H1 (cell line): ENCODE results near the gene FHIT. TPM values are rescaled to one million over a fixed set of nuclear protein-coding genes. Genes with fewer than 3 reads are reported as not detected.

Experiments used
- PHF8 ChIP-seq: fragments of 200-600 bp; sonication (generic); conservative IDR thresholded peaks from 2 replicates; pipeline ENCODE4 v1.7.1; 2012; ENCODE audit warnings: low read depth, mild to moderate bottlenecking, inconsistent platforms, low read length, moderate library complexity
- TCF12 ChIP-seq: IDR thresholded peaks from 2 replicates; pipeline ENCODE4 v1.6.1; 2011; ENCODE audit warnings: low read depth, mild to moderate bottlenecking, low read length
- polyA plus RNA-seq, 7 experiments: library from polyadenylated mRNA; depleted of rRNA in 3 of 7; stranded (reverse) in 5 of 7; unstranded in 2 of 7; fragments of >200 nt in 5 of 7; fragments of 200-250 nt in 2 of 7; gene quantifications; 1 replicate in 5 of 7; 2 replicates in 1 of 7; 4 replicates in 1 of 7; pipeline versions ENCODE4 v1.2.1 to v1.2.3, GENCODE V29; 2011 to 2013; ENCODE audit warnings: missing spikeins in 2 of 7, mixed read lengths in 2 of 7
- total RNA-seq: library from RNA; stranded (reverse); fragmentation: NEBNext Ultra II Directional; extraction: Animal tissue kit (Norgen Biotek cat#: 25700); gene quantifications from 2 replicates; pipeline ENCODE4 v1.2.1, GENCODE V29; 2021
- TF ChIP-seq, protein P1 (sequence below): fragments of 300-600 bp; sonication (generic); IDR thresholded peaks from 2 replicates; pipeline ENCODE4 v1.7.1; 2012; ENCODE audit warnings: low read length, moderate library complexity, mild to moderate bottlenecking, inconsistent platforms; ENCODE audit not compliant: insufficient replicate concordance

The FHIT gene
- total and polyA plus RNA-seq, 2 of the 8 experiments (the other 6 are each of a cell fraction or from before 2014, with no cell fraction given): 1.2 to 3.2 TPM

DNA sequence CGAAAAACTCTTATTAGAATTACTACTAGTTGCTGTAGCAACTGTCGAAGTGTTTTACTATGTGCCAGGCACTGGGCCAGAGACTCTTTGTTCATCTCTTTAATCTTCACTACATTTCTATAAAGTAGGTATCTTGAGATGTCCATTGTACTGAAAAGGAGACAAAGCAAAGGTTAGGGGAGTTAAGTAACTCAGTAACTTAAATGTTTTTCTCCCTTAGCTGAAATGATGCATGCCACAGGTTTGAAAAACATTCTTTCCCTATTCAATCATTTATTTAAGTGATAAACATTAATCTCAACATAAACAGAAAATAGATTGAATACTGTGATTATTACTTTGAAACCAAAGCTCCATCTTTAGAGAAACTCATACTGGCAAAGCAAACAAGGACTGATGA, 776.2 kb downstream of the FHIT start (continued):
- TF ChIP-seq, protein P1, sequence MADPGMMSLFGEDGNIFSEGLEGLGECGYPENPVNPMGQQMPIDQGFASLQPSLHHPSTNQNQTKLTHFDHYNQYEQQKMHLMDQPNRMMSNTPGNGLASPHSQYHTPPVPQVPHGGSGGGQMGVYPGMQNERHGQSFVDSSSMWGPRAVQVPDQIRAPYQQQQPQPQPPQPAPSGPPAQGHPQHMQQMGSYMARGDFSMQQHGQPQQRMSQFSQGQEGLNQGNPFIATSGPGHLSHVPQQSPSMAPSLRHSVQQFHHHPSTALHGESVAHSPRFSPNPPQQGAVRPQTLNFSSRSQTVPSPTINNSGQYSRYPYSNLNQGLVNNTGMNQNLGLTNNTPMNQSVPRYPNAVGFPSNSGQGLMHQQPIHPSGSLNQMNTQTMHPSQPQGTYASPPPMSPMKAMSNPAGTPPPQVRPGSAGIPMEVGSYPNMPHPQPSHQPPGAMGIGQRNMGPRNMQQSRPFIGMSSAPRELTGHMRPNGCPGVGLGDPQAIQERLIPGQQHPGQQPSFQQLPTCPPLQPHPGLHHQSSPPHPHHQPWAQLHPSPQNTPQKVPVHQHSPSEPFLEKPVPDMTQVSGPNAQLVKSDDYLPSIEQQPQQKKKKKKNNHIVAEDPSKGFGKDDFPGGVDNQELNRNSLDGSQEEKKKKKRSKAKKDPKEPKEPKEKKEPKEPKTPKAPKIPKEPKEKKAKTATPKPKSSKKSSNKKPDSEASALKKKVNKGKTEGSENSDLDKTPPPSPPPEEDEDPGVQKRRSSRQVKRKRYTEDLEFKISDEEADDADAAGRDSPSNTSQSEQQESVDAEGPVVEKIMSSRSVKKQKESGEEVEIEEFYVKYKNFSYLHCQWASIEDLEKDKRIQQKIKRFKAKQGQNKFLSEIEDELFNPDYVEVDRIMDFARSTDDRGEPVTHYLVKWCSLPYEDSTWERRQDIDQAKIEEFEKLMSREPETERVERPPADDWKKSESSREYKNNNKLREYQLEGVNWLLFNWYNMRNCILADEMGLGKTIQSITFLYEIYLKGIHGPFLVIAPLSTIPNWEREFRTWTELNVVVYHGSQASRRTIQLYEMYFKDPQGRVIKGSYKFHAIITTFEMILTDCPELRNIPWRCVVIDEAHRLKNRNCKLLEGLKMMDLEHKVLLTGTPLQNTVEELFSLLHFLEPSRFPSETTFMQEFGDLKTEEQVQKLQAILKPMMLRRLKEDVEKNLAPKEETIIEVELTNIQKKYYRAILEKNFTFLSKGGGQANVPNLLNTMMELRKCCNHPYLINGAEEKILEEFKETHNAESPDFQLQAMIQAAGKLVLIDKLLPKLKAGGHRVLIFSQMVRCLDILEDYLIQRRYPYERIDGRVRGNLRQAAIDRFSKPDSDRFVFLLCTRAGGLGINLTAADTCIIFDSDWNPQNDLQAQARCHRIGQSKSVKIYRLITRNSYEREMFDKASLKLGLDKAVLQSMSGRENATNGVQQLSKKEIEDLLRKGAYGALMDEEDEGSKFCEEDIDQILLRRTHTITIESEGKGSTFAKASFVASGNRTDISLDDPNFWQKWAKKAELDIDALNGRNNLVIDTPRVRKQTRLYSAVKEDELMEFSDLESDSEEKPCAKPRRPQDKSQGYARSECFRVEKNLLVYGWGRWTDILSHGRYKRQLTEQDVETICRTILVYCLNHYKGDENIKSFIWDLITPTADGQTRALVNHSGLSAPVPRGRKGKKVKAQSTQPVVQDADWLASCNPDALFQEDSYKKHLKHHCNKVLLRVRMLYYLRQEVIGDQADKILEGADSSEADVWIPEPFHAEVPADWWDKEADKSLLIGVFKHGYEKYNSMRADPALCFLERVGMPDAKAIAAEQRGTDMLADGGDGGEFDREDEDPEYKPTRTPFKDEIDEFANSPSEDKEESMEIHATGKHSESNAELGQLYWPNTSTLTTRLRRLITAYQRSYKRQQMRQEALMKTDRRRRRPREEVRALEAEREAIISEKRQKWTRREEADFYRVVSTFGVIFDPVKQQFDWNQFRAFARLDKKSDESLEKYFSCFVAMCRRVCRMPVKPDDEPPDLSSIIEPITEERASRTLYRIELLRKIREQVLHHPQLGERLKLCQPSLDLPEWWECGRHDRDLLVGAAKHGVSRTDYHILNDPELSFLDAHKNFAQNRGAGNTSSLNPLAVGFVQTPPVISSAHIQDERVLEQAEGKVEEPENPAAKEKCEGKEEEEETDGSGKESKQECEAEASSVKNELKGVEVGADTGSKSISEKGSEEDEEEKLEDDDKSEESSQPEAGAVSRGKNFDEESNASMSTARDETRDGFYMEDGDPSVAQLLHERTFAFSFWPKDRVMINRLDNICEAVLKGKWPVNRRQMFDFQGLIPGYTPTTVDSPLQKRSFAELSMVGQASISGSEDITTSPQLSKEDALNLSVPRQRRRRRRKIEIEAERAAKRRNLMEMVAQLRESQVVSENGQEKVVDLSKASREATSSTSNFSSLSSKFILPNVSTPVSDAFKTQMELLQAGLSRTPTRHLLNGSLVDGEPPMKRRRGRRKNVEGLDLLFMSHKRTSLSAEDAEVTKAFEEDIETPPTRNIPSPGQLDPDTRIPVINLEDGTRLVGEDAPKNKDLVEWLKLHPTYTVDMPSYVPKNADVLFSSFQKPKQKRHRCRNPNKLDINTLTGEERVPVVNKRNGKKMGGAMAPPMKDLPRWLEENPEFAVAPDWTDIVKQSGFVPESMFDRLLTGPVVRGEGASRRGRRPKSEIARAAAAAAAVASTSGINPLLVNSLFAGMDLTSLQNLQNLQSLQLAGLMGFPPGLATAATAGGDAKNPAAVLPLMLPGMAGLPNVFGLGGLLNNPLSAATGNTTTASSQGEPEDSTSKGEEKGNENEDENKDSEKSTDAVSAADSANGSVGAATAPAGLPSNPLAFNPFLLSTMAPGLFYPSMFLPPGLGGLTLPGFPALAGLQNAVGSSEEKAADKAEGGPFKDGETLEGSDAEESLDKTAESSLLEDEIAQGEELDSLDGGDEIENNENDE: no peak
- TF ChIP-seq TCF12 (no peak), PHF8 (no peak)
- TF ChIP-seq, all 59 proteins: peak for 0
